ENCODE data around the gene SLC26A3. TPM values are rescaled to one million over a fixed set of nuclear protein-coding genes. Genes with fewer than 3 reads are reported as not detected.

SLC26A3 gene
- total RNA-seq, 1 donor from 2014 or later, result not detected

GRCh38 chr7:107842213-107842612, 39.2 kb upstream of the SLC26A3 start:
- Mint-ChIP-seq H3K27me3 (ENCODE audit: insufficient read depth, low read depth) (no peaks in the 10 kb centered on the region), H3K4me3 (no peak overlapping the region), H3K27ac (no peak overlapping the region), H3K4me1 (no peaks in the 10 kb centered on the region), H3K36me3 (no peaks in the 10 kb centered on the region), H3K9me3 (peaks cover 7% of the 10 kb centered on the region)
- Histone ChIP-seq H3K27me3 (no peaks in the 10 kb centered on the region), H3K27ac (no peak overlapping the region), H3K36me3 (no peaks in the 10 kb centered on the region), H3K79me2 (ENCODE audit: low read depth) (no peaks in the 10 kb centered on the region), H3K4me2 (no peak overlapping the region), H2AFZ (replicated peaks) (no peak overlapping the region), H3K4me1 (no peaks in the 10 kb centered on the region), H3F3A (ENCODE audit: low read depth) (no peaks in the 10 kb centered on the region), H3K4me3 (no peak overlapping the region), H4K20me1 (ENCODE audit: low read depth) (no peaks in the 10 kb centered on the region), H3K9me3 (ENCODE audit: low read depth) (no peaks in the 10 kb centered on the region), H3K9ac (no peak overlapping the region)
- TF ChIP-seq EZH2phosphoT487 (IDR thresholded peaks at IDR 0.05) (no peak), EZH2 (IDR thresholded peaks at IDR 0.05) (no peak)
- TF ChIP-seq, protein P1, sequence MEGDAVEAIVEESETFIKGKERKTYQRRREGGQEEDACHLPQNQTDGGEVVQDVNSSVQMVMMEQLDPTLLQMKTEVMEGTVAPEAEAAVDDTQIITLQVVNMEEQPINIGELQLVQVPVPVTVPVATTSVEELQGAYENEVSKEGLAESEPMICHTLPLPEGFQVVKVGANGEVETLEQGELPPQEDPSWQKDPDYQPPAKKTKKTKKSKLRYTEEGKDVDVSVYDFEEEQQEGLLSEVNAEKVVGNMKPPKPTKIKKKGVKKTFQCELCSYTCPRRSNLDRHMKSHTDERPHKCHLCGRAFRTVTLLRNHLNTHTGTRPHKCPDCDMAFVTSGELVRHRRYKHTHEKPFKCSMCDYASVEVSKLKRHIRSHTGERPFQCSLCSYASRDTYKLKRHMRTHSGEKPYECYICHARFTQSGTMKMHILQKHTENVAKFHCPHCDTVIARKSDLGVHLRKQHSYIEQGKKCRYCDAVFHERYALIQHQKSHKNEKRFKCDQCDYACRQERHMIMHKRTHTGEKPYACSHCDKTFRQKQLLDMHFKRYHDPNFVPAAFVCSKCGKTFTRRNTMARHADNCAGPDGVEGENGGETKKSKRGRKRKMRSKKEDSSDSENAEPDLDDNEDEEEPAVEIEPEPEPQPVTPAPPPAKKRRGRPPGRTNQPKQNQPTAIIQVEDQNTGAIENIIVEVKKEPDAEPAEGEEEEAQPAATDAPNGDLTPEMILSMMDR (IDR thresholded peaks at IDR 0.05), result no peak
- DNase-seq (ENCODE audit: low spot score), result no peak

GRCh38 chr7:107838816-107839565, 36.0 kb upstream of the SLC26A3 start:
- H3F3A ChIP-seq (ENCODE audit: low read depth), result no peaks in the 10 kb centered on the region
- no peak overlapping the region for H3K27ac Mint-ChIP-seq
- no peak overlapping the region for H3K9ac ChIP-seq
- H3K9me3 Mint-ChIP-seq, result peaks cover 3% of the 10 kb centered on the region
- no peak for DNase-seq (ENCODE audit: low spot score)
- H3K4me1 ChIP-seq, result no peaks in the 10 kb centered on the region
- H3K27ac ChIP-seq, result no peak overlapping the region
- no peaks in the 10 kb centered on the region for H3K36me3 Mint-ChIP-seq
- no peak for TF ChIP-seq EZH2 (IDR thresholded peaks at IDR 0.05)
- TF ChIP-seq EZH2phosphoT487 (IDR thresholded peaks at IDR 0.05), result no peak
- TF ChIP-seq, protein P1 (IDR thresholded peaks at IDR 0.05), result no peak
- H4K20me1 ChIP-seq (ENCODE audit: low read depth), result no peaks in the 10 kb centered on the region
- H3K79me2 ChIP-seq (ENCODE audit: low read depth), result no peaks in the 10 kb centered on the region
- no peak overlapping the region for H3K4me3 ChIP-seq
- no peak overlapping the region for H2AFZ ChIP-seq (replicated peaks)
- H3K4me1 Mint-ChIP-seq, result no peaks in the 10 kb centered on the region
- H3K27me3 ChIP-seq, result no peaks in the 10 kb centered on the region
- no peaks in the 10 kb centered on the region for H3K9me3 ChIP-seq (ENCODE audit: low read depth)
- no peaks in the 10 kb centered on the region for H3K27me3 Mint-ChIP-seq (ENCODE audit: insufficient read depth, low read depth)
- H3K36me3 ChIP-seq, result no peaks in the 10 kb centered on the region
- no peak overlapping the region for H3K4me3 Mint-ChIP-seq
- no peak overlapping the region for H3K4me2 ChIP-seq

- Histone ChIP-seq H3K79me2 (ENCODE audit: low read depth) (no peaks in the 10 kb centered on the region), H3K4me1 (no peaks in the 10 kb centered on the region), H3F3A (ENCODE audit: low read depth) (no peaks in the 10 kb centered on the region), H2AFZ (replicated peaks) (no peak overlapping the region), H3K9me3 (ENCODE audit: low read depth) (no peaks in the 10 kb centered on the region), H3K9ac (no peak overlapping the region), H3K4me2 (no peak overlapping the region), H3K27ac (no peak overlapping the region), H3K27me3 (no peaks in the 10 kb centered on the region), H4K20me1 (ENCODE audit: low read depth) (no peaks in the 10 kb centered on the region), H3K36me3 (no peaks in the 10 kb centered on the region), H3K4me3 (no peak overlapping the region)
- Mint-ChIP-seq H3K9me3 (peaks cover 3% of the 10 kb centered on the region), H3K27me3 (ENCODE audit: insufficient read depth, low read depth) (no peaks in the 10 kb centered on the region), H3K4me1 (no peaks in the 10 kb centered on the region), H3K27ac (no peak overlapping the region), H3K4me3 (no peak overlapping the region), H3K36me3 (no peaks in the 10 kb centered on the region)
- DNase-seq (ENCODE audit: low spot score), result no peak
- TF ChIP-seq, protein P1 (IDR thresholded peaks at IDR 0.05), result no peak
These were observed 35.1 kb upstream of the SLC26A3 start for GRCh38 chr7:107838024-107838601.
